ENCODE results near the gene C22orf39.

Gene C22orf39

GRCh38 chr22:19398206-19398605, 49.3 kb downstream of the C22orf39 start:
- DNase-seq (ENCODE audit: low read depth), result no peak

GRCh38 chr22:19397734-19398104, 49.8 kb downstream of the C22orf39 start:
- DNase-seq (ENCODE audit: low read depth), result no peak

- no peak for DNase-seq (ENCODE audit: low read depth)
Observed at GRCh38 chr22:19396934-19397733, 50.4 kb downstream of the C22orf39 start.

- DNase-seq (ENCODE audit: low read depth), result no peak
Observed at GRCh38 chr22:19396561-19396933, 51.0 kb downstream of the C22orf39 start.

GRCh38 chr22:19395276-19395675, 52.2 kb downstream of the C22orf39 start:
- DNase-seq (ENCODE audit: low read depth), result no peak

GRCh38 chr22:19394274-19395050, 53.0 kb downstream of the C22orf39 start:
- DNase-seq (ENCODE audit: low read depth), result no peak

- no peak for DNase-seq (ENCODE audit: low read depth)
Observed at GRCh38 chr22:19393704-19394103, 53.8 kb downstream of the C22orf39 start.

Measured in T-helper 22 cell (primary cell).